Natural killer cell (primary cell): ENCODE results near the gene CCSAP. TPM values are rescaled to one million over a fixed set of nuclear protein-coding genes. Genes with fewer than 3 reads are reported as not detected.
A peak's percentile ranks its signal among the peaks of the same experiment; 100 is the strongest.

Experiments
- ATAC-seq, 3 donors: fragments of 150-1000 bp in 2 of 3; fragments of 200-7000 bp in 1 of 3; cut with Tn5 transposase; 1 replicate in 1 of 3; 2 replicates in 2 of 3; pipeline ENCODE4 v1.10.0; 2021; ENCODE audit warnings: mild to moderate bottlenecking in 2 of 3, moderate library complexity in 2 of 3
- DNase-seq, 2 donors: peaks; one replicate each; pipeline versions ENCODE4 v3.0.0 to v3.0.0-alpha.2; 2013 to 2021; ENCODE audit warnings: mixed read lengths in 1 of 2
- H3K27ac ChIP-seq: one replicate; pipeline ENCODE4 v1.5.1; 2013; ENCODE audit warnings: mild to moderate bottlenecking, low read length
- H3K27me3 ChIP-seq: one replicate; pipeline ENCODE4 v1.6.1; 2013; ENCODE audit warnings: low read length; ENCODE audit not compliant: control insufficient read depth, insufficient read depth
- H3K36me3 ChIP-seq: one replicate; pipeline ENCODE4 v1.6.1; 2013; ENCODE audit warnings: low read length; ENCODE audit not compliant: control insufficient read depth, insufficient read depth
- H3K4me1 ChIP-seq: one replicate; pipeline ENCODE4 v1.6.1; 2013; ENCODE audit warnings: low read length; ENCODE audit not compliant: control insufficient read depth, insufficient read depth
- H3K4me3 ChIP-seq: one replicate; pipeline ENCODE4 v1.5.1; 2013; ENCODE audit warnings: low read length
- H3K9me3 ChIP-seq: one replicate; pipeline ENCODE4 v1.6.1; 2013; ENCODE audit warnings: low read length; ENCODE audit not compliant: control insufficient read depth, insufficient read depth
- H3K27ac Mint-ChIP-seq, 2 donors: one replicate each; pipeline ENCODE4 v1.8.0; 2022; ENCODE audit warnings: mild to moderate bottlenecking in 2 of 2, mixed read lengths in 2 of 2, moderate library complexity in 1 of 2
- H3K27me3 Mint-ChIP-seq, 2 donors: one replicate each; pipeline ENCODE4 v1.8.0; 2022; ENCODE audit warnings: low read depth in 2 of 2, mixed read lengths in 2 of 2
- H3K36me3 Mint-ChIP-seq: one replicate; pipeline ENCODE4 v1.8.0; 2022; ENCODE audit warnings: mixed read lengths
- H3K4me1 Mint-ChIP-seq, 2 donors: one replicate each; pipeline ENCODE4 v1.8.0; 2022; ENCODE audit warnings: mixed read lengths in 2 of 2
- H3K4me3 Mint-ChIP-seq: one replicate; pipeline ENCODE4 v1.8.0; 2022; ENCODE audit warnings: mild to moderate bottlenecking, moderate library complexity, mixed read lengths
- H3K9me3 Mint-ChIP-seq, 2 donors: one replicate each; pipeline ENCODE4 v1.8.0; 2022; ENCODE audit warnings: mixed read lengths in 2 of 2
- WGBS: methylation state at CpG from one replicate; pipeline ENCODE4 v1.1.7; 2013; ENCODE audit warnings: missing lambda C conversion rate; ENCODE audit not compliant: insufficient coverage; 5-methylcytosine and 5-hydroxymethylcytosine counted together
- intact Hi-C: fragments of 100-400 bp; cut with micrococcal nuclease; formaldehyde crosslinking; loops from one replicate; pipeline ENCODE4 v1.14.2; 2022
- total RNA-seq, 4 donors: library from RNA; stranded (reverse); fragments of 120-200 nt in 1 of 4; gene quantifications; one replicate each; pipeline versions ENCODE4 v1.2.3 to v1.2.4, GENCODE V29; 2013 to 2022
- TF ChIP-seq, protein P1 (sequence below): fragments of 200-600 bp; IDR thresholded peaks from one replicate; pipeline ENCODE4 v1.8.0; 2022; ENCODE audit warnings: antibody characterized with exemption

Gene CCSAP
- total RNA-seq, 3 donors from 2014 or later (not counting 1 experiment from before 2014, with no cell fraction given) = 6.8 to 14.0 (median 10.2) TPM

DNA sequence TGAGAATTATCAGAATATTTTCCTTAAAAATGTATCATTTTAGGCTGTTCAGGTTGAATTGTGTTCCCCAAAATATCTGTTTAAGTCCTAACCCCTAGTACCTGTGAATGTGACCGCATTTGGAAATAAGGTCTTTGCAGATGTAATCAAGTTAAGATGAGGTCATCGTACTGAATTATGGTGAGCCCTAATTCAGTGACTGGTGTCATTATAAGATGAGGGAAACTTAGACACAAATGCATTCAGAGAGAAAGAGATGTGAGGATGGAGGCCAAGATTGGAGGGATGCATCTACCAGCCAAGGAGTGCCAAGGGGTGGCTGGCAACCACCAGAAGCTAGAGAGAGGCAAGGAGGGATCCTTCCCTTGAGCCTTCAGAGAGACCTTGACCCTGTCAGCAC is 67.8 kb downstream of the CCSAP start:
- no peak overlapping the region for H3K4me3 ChIP-seq
- ATAC-seq = no peak
- H3K27ac Mint-ChIP-seq = no peak overlapping the region
- H3K36me3 Mint-ChIP-seq = peaks cover 6% of the 10 kb centered on the region
- peaks cover 18% of the 10 kb centered on the region for H3K4me1 ChIP-seq
- no peaks in the 10 kb centered on the region for H3K27me3 ChIP-seq
- no peak overlapping the region for H3K27ac ChIP-seq
- no peaks in the 10 kb centered on the region for H3K27me3 Mint-ChIP-seq
- H3K4me1 Mint-ChIP-seq = peaks cover 32 to 38% of the 10 kb centered on the region in 2 donors
- no peaks in the 10 kb centered on the region for H3K36me3 ChIP-seq
- 100% methylated on average over 2 of the region's 2 CpGs for WGBS
- no peak overlapping the region for H3K4me3 Mint-ChIP-seq
- H3K9me3 ChIP-seq = no peaks in the 10 kb centered on the region
- TF ChIP-seq, protein P1, sequence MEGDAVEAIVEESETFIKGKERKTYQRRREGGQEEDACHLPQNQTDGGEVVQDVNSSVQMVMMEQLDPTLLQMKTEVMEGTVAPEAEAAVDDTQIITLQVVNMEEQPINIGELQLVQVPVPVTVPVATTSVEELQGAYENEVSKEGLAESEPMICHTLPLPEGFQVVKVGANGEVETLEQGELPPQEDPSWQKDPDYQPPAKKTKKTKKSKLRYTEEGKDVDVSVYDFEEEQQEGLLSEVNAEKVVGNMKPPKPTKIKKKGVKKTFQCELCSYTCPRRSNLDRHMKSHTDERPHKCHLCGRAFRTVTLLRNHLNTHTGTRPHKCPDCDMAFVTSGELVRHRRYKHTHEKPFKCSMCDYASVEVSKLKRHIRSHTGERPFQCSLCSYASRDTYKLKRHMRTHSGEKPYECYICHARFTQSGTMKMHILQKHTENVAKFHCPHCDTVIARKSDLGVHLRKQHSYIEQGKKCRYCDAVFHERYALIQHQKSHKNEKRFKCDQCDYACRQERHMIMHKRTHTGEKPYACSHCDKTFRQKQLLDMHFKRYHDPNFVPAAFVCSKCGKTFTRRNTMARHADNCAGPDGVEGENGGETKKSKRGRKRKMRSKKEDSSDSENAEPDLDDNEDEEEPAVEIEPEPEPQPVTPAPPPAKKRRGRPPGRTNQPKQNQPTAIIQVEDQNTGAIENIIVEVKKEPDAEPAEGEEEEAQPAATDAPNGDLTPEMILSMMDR = no peak
- intact Hi-C loops = no loop called here
- DNase-seq = no peak
- H3K9me3 Mint-ChIP-seq = no peaks in the 10 kb centered on the region

DNA sequence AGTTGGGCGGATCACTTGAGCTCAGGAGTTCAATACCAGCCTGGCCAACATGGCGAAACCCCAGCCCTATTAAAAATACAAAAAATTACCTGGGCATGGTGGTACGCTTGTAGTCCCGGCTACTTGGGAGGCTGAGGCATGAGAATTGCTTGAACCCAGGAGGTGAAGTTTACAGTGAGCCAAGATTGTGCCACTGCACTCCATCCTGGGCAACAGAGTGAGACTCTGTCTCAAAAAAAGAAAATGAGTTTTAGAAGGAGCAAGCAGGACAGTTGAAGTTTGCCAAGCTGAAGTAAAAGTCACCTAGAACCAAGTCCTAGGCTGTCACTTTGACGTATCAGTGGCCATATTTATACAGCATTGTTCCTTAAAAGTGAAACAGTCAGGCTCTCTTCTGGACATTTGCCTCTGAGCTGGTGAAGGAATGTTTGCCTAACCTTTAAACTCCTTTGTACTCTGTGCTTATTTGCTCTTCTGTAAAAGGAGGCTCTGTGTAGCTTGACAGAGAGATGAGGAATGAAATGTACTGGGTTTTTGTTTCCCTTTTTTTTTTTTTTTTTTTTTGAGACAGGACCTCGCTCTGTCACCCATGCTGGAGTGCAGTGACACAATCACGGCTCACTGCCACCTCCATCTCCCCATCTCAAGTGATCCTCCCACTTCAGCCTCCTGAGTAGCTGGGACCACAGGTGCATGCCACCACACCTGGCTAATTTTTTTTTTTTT is 69.2 kb downstream of the CCSAP start:
- no peaks in the 10 kb centered on the region for H3K9me3 ChIP-seq
- intact Hi-C loops = loop anchor here (5.0 kb wide), 1 partner anchor 69 kb away; the partner anchor contains the start of gene CCSAP
- H3K36me3 ChIP-seq = no peaks in the 10 kb centered on the region
- H3K27me3 Mint-ChIP-seq = no peaks in the 10 kb centered on the region
- TF ChIP-seq, protein P1 = no peak
- 94% methylated on average over 7 of the region's 7 CpGs for WGBS
- no peak overlapping the region for H3K4me3 ChIP-seq
- H3K4me3 Mint-ChIP-seq = no peak overlapping the region
- no peaks in the 10 kb centered on the region for H3K9me3 Mint-ChIP-seq
- H3K4me1 Mint-ChIP-seq = peaks cover 30 to 37% of the 10 kb centered on the region in 2 donors
- H3K27ac Mint-ChIP-seq = no peak overlapping the region
- H3K27me3 ChIP-seq = no peaks in the 10 kb centered on the region
- H3K4me1 ChIP-seq = peaks cover 18% of the 10 kb centered on the region
- no peak overlapping the region for H3K27ac ChIP-seq
- ATAC-seq (no peak), DNase-seq (no peak)
- peaks cover 6% of the 10 kb centered on the region for H3K36me3 Mint-ChIP-seq

DNA sequence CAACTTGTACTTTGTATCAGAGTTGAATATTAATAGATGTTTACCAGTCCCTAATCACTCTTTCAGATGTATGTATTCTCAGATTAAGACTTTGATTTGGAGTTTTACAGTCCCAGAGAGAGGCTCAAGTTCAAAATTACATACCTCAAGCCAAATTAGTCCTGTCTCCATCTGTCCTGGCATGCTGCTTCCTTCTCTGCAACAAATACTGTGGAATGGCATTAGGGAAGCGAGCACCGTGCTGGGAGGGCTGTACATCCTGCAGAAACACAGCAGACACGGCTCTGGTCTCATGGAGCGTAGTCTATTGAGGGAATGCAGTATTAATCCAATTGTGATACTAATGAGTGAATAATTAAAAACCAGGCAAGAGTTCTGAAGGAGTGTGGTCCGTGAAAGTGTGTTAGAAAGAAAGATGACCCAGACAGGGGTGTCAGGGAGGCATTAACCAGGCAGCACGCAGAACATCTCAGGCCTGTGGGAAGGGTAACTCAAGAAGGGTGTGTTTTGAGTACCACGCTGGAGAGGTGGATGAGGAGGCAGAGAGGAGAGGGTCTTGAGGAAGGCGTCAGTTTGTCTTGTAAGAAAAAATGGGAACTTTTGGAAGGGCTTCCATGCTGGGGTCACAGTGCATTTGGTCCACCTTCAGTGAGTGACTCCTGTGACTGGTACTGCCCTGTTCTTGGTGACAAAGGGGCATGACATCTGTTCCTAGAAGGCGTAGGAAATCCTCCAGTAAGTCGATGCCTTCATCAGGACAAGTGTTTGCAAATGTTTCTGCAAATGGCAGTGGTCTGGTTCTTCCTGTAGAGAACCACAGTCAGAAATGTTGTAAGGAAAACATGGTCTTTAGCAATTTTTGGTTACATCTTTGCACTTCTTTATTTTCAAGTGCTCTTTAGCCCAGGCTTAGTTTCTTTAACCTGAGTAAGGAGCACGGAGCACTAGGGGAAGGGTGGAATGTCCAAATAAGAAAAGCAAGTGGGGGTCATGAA is 70.4 kb downstream of the CCSAP start:
- Mint-ChIP-seq H3K27ac (peak overlapping the region; percentile 84 to 88), H3K27me3 (no peaks in the 10 kb centered on the region), H3K4me3 (peak overlapping the region; percentile 94), H3K9me3 (no peaks in the 10 kb centered on the region), H3K36me3 (peaks cover 6% of the 10 kb centered on the region), H3K4me1 (peaks cover 30 to 37% of the 10 kb centered on the region in 2 donors)
- Histone ChIP-seq H3K4me3 (peak overlapping the region; percentile 41), H3K27ac (no peak overlapping the region), H3K4me1 (peaks cover 18% of the 10 kb centered on the region), H3K9me3 (no peaks in the 10 kb centered on the region), H3K27me3 (no peaks in the 10 kb centered on the region), H3K36me3 (no peaks in the 10 kb centered on the region)
- intact Hi-C loops = loop anchor here (5.0 kb wide), 1 partner anchor 70 kb away; the partner anchor contains the start of gene CCSAP
- WGBS = 76% methylated on average over 11 of the region's 11 CpGs
- DNase-seq (no peak), ATAC-seq (no peak)
- TF ChIP-seq, protein P1 = no peak
